ENCODE data around the gene CNOT9. TPM values are rescaled to one million over a fixed set of nuclear protein-coding genes. Genes with fewer than 3 reads are reported as not detected.

The CNOT9 gene
- polyA plus RNA-seq, 3 donors, result 14.5 to 21.5 (median 18.4) TPM

DNA sequence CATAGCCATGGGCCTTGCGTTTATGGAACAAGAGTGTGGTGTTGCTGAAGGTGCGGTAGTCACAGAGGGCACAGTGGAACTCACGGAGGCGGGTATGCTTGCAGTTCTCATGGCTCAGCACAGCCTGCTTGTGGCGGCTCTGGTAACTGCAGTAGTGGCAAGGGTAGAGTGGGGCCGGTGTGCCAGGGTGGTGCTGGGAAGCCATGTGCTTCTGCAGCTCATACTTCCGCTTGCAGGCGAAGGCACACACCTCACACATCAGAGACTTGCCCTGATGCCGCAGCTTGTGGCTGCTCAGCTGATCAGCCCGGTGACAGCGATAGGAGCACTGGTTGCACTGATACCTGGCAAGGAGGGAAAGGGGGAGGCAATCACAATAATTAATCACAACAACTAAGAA lies 76.1 kb downstream of the CNOT9 start:
- Histone ChIP-seq H3K4me3 (replicated peaks in 1 of 3; ENCODE audit: low read depth in 2 of 3, low read length in 3 of 3) (no peak overlapping the region), H3K79me2 (ENCODE audit: insufficient read depth, low read length) (no peaks in the 10 kb centered on the region), H3K4me1 (ENCODE audit: control insufficient read depth in 1 of 2, insufficient read depth in 2 of 2, low read length in 2 of 2) (no peaks in the 10 kb centered on the region), H3K4me2 (replicated peaks; ENCODE audit: extremely low read depth, low read length, poor library complexity, severe bottlenecking) (no peak overlapping the region), H3K9ac (ENCODE audit: insufficient read depth, low read length, poor library complexity, severe bottlenecking) (no peak overlapping the region), H3K9me3 (replicated peaks in 1 of 2; ENCODE audit: control insufficient read depth in 1 of 2, insufficient read depth in 1 of 2, low read length in 2 of 2) (no peaks in the 10 kb centered on the region), H2AFZ (ENCODE audit: insufficient read depth, low read depth, low read length, poor library complexity, severe bottlenecking) (no peak overlapping the region), H4K20me1 (ENCODE audit: insufficient read depth, low read length) (peaks cover 5% of the 10 kb centered on the region), H3K27ac (ENCODE audit: low read depth in 1 of 2, low read length in 2 of 2) (no peak overlapping the region), H3K36me3 (replicated peaks in 1 of 2; ENCODE audit: control insufficient read depth in 1 of 2, insufficient read depth in 2 of 2, low read length in 2 of 2) (peaks cover 83 to 97% of the 10 kb centered on the region in 2 donors), H3K27me3 (ENCODE audit: control insufficient read depth in 2 of 2, insufficient read depth in 2 of 2, low read length in 2 of 2) (no peaks in the 10 kb centered on the region)
- H3K4me1 Mint-ChIP-seq, result no peaks in the 10 kb centered on the region
- no peak for DNase-seq
- TF ChIP-seq, protein P1, sequence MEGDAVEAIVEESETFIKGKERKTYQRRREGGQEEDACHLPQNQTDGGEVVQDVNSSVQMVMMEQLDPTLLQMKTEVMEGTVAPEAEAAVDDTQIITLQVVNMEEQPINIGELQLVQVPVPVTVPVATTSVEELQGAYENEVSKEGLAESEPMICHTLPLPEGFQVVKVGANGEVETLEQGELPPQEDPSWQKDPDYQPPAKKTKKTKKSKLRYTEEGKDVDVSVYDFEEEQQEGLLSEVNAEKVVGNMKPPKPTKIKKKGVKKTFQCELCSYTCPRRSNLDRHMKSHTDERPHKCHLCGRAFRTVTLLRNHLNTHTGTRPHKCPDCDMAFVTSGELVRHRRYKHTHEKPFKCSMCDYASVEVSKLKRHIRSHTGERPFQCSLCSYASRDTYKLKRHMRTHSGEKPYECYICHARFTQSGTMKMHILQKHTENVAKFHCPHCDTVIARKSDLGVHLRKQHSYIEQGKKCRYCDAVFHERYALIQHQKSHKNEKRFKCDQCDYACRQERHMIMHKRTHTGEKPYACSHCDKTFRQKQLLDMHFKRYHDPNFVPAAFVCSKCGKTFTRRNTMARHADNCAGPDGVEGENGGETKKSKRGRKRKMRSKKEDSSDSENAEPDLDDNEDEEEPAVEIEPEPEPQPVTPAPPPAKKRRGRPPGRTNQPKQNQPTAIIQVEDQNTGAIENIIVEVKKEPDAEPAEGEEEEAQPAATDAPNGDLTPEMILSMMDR (IDR thresholded peaks at IDR 0.05), result no peak
- peak overlapping the region in 2 of 7 donors; percentile 61 to 63 for H3K27ac Mint-ChIP-seq
- no peaks in the 10 kb centered on the region for H3K27me3 Mint-ChIP-seq (ENCODE audit: low read depth in 3 of 3)
- H3K9me3 Mint-ChIP-seq, result no peaks in the 10 kb centered on the region
- H3K4me3 Mint-ChIP-seq, result no peak overlapping the region
- peaks cover 82 to 100% of the 10 kb centered on the region in 2 donors for H3K36me3 Mint-ChIP-seq
- WGBS (ENCODE audit: insufficient coverage), result 97% methylated on average over 3 of the region's 11 CpGs
- intact Hi-C loops (cut with micrococcal nuclease), result no loop called here

DNA sequence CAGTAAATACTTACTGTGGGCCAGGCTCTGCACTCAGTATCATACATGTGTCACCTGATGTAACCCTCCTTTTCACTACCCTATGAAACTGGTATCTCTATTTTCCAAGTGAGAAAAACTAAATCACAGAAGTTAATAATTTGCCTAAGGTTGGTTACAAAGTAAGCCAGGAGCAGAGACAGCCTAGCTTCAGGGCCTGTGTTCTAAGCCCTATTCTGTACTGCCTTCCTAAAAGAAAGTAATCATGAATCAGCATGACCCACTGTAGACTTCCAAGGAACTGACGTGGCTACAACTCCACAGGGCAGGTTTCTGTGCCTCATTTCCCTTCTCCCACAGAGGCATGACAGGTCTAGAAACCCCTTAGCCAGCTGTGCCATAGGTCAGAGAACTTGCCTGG lies 76.5 kb downstream of the CNOT9 start:
- TF ChIP-seq, protein P1 (IDR thresholded peaks at IDR 0.05), result no peak
- Histone ChIP-seq H3K79me2 (ENCODE audit: insufficient read depth, low read length) (no peaks in the 10 kb centered on the region), H3K27ac (ENCODE audit: low read depth in 1 of 2, low read length in 2 of 2) (no peak overlapping the region), H3K27me3 (ENCODE audit: control insufficient read depth in 2 of 2, insufficient read depth in 2 of 2, low read length in 2 of 2) (no peaks in the 10 kb centered on the region), H3K4me1 (ENCODE audit: control insufficient read depth in 1 of 2, insufficient read depth in 2 of 2, low read length in 2 of 2) (no peaks in the 10 kb centered on the region), H4K20me1 (ENCODE audit: insufficient read depth, low read length) (peaks cover 5% of the 10 kb centered on the region), H3K4me3 (replicated peaks in 1 of 3; ENCODE audit: low read depth in 2 of 3, low read length in 3 of 3) (no peak overlapping the region), H3K9ac (ENCODE audit: insufficient read depth, low read length, poor library complexity, severe bottlenecking) (no peak overlapping the region), H2AFZ (ENCODE audit: insufficient read depth, low read depth, low read length, poor library complexity, severe bottlenecking) (no peak overlapping the region), H3K36me3 (replicated peaks in 1 of 2; ENCODE audit: control insufficient read depth in 1 of 2, insufficient read depth in 2 of 2, low read length in 2 of 2) (peaks cover 84 to 97% of the 10 kb centered on the region in 2 donors), H3K4me2 (replicated peaks; ENCODE audit: extremely low read depth, low read length, poor library complexity, severe bottlenecking) (no peak overlapping the region), H3K9me3 (replicated peaks in 1 of 2; ENCODE audit: control insufficient read depth in 1 of 2, insufficient read depth in 1 of 2, low read length in 2 of 2) (no peaks in the 10 kb centered on the region)
- Mint-ChIP-seq H3K4me1 (no peaks in the 10 kb centered on the region), H3K27me3 (ENCODE audit: low read depth in 3 of 3) (no peaks in the 10 kb centered on the region), H3K27ac (no peak overlapping the region), H3K36me3 (peaks cover 84 to 100% of the 10 kb centered on the region in 2 donors), H3K9me3 (no peaks in the 10 kb centered on the region), H3K4me3 (no peak overlapping the region)
- DNase-seq, result no peak
- 86% methylated on average over 1 of the region's 1 CpG for WGBS (ENCODE audit: insufficient coverage)
- intact Hi-C loops (cut with micrococcal nuclease), result no loop called here

Small RNAs within 50 kb of the gene (small RNA-seq; reads per million reads assigned to genes)
- gene RNU6-136P (ENCODE audit: insufficient read length, low read depth), result not detected

Other genes with a start within 250 kb of the CNOT9 start
- 1 to 10 TPM; 1.8 to 5.5 (median 2.9) TPM for gene CATIP, start 212.0 kb upstream of the CNOT9 start, polyA plus RNA-seq
- gene SLC11A1, start 186.6 kb upstream of the CNOT9 start, polyA plus RNA-seq, result 1,000 to 10,000 TPM in 1 of 3 donors, 100 to 1,000 TPM in 2; 184 to 2,019 (median 352) TPM
- 100 to 1,000 TPM in 1 of 3 donors, 10 to 100 TPM in 2; 46.4 to 258 (median 49.9) TPM for gene CTDSP1, start 169.0 kb upstream of the CNOT9 start, polyA plus RNA-seq
- not detected for gene VIL1, start 149.7 kb upstream of the CNOT9 start, polyA plus RNA-seq
- 1 to 10 TPM; 2.7 to 4.9 (median 2.7) TPM for gene USP37, start 488 bp upstream of the CNOT9 start, polyA plus RNA-seq
- under 1 TPM in 2 of 3 donors, not detected in 1; 0.04 to 0.05 TPM for gene PLCD4, start 39.1 kb downstream of the CNOT9 start, polyA plus RNA-seq
- gene ZNF142, start 90.8 kb downstream of the CNOT9 start, polyA plus RNA-seq, result 10 to 100 TPM in 1 of 3 donors, 1 to 10 TPM in 1, under 1 TPM in 1; 0.72 to 15.6 (median 3.3) TPM
- gene BCS1L, start 90.8 kb downstream of the CNOT9 start, polyA plus RNA-seq, result 10 to 100 TPM; 10.5 to 42.9 (median 12.3) TPM
- gene RNF25, start 103.2 kb downstream of the CNOT9 start, polyA plus RNA-seq, result 10 to 100 TPM; 10.7 to 20.3 (median 12.9) TPM
- 10 to 100 TPM in 1 of 3 donors, 1 to 10 TPM in 2; 1.3 to 36.2 (median 3.3) TPM for gene STK36, start 103.2 kb downstream of the CNOT9 start, polyA plus RNA-seq
- 10 to 100 TPM; 13.5 to 90.2 (median 16.3) TPM for gene TTLL4, start 142.0 kb downstream of the CNOT9 start, polyA plus RNA-seq
- 100 to 1,000 TPM; 151 to 218 (median 214) TPM for gene CYP27A1, start 213.3 kb downstream of the CNOT9 start, polyA plus RNA-seq